Panc1 (cell line): Measurements from ENCODE around the gene VIT. TPM values are rescaled to one million over a fixed set of nuclear protein-coding genes. Genes with fewer than 3 reads are reported as not detected.

Experiments
- ATAC-seq: fragments of 200-7000 bp; cut with Tn5 transposase; 2 replicates; pipeline ENCODE4 v1.9.1; 2020; ENCODE audit warnings: mild to moderate bottlenecking, moderate library complexity
- BruUV-seq: library from RNA; stranded (reverse); fragments of 400-500 nt; replicated peaks from 2 replicates; lab custom pipeline; 2021; lab: Mats Ljungman, UMichigan
- CTCF ChIA-PET: fragments of 300-600 bp; sonication (Branson Sonifier 250); formaldehyde crosslinking; loops from one replicate; lab custom pipeline; 2022; ENCODE audit warnings: antibody characterized with exemption; lab: Charles Lee
- POLR2A ChIA-PET: fragments of 300-600 bp; sonication (Branson Sonifier 250); formaldehyde crosslinking; loops from one replicate; lab custom pipeline; 2022; ENCODE audit warnings: antibody characterized with exemption; lab: Charles Lee
- DNase-seq: peaks from one replicate; pipeline ENCODE4 v3.0.0-alpha.2; 2010; ENCODE audit warnings: low read depth, low spot score
- H3K27ac ChIP-seq: 2 replicates; pipeline ENCODE4 v1.5.1; 2011; ENCODE audit warnings: mild to moderate bottlenecking, low read length, inconsistent platforms
- H3K27me3 ChIP-seq: fragments of 200-500 bp; sonication (Bioruptor generic); 2 replicates; pipeline ENCODE4 v1.6.0; 2014; ENCODE audit warnings: low read length, inconsistent platforms; ENCODE audit not compliant: control insufficient read depth, insufficient read depth
- H3K36me3 ChIP-seq: fragments of 200-500 bp; sonication (Bioruptor generic); 2 replicates; pipeline ENCODE4 v1.5.1; 2014; ENCODE audit warnings: inconsistent platforms, mild to moderate bottlenecking, low read length, moderate library complexity; ENCODE audit not compliant: control insufficient read depth, insufficient read depth
- H3K4me1 ChIP-seq: 2 replicates; pipeline ENCODE4 v1.5.1; 2011; ENCODE audit warnings: inconsistent platforms, mild to moderate bottlenecking, low read length, moderate library complexity; ENCODE audit not compliant: control insufficient read depth, insufficient read depth
- H3K4me3 ChIP-seq, 2 experiments: 2 replicates each; pipeline ENCODE4 v1.5.1; 2011 to 2012; ENCODE audit warnings: low read depth in 2 of 2, low read length in 2 of 2, mild to moderate bottlenecking in 2 of 2, inconsistent platforms in 1 of 2, moderate library complexity in 1 of 2
- H3K9me3 ChIP-seq: fragments of 200-500 bp; sonication (Bioruptor generic); 2 replicates; pipeline ENCODE4 v1.5.1; 2014; ENCODE audit warnings: low read depth, mild to moderate bottlenecking, inconsistent platforms, low read length, moderate library complexity; ENCODE audit not compliant: control insufficient read depth, insufficient read depth
- CTCF ChIP-seq: fragments of 450-650 bp; IDR thresholded peaks from 2 replicates; pipeline ENCODE4 v1.5.1; 2017; ENCODE audit warnings: mild to moderate bottlenecking
- POLR2AphosphoS5 ChIP-seq: IDR thresholded peaks from 2 replicates; pipeline ENCODE4 v1.6.1; 2012; ENCODE audit warnings: mild to moderate bottlenecking, low read depth, low read length, moderate library complexity
- REST ChIP-seq, 2 experiments: IDR thresholded peaks; 2 replicates each; pipeline ENCODE4 v1.6.1; 2011 to 2012; ENCODE audit warnings: low read depth in 2 of 2, control low read depth in 1 of 2, low read length in 1 of 2, mild to moderate bottlenecking in 1 of 2, moderate library complexity in 1 of 2; ENCODE audit not compliant: insufficient read depth in 1 of 2
- SIN3A ChIP-seq: IDR thresholded peaks from 2 replicates; pipeline ENCODE4 v1.6.1; 2012; ENCODE audit warnings: low read depth, mild to moderate bottlenecking, low read length, moderate library complexity, borderline replicate concordance; ENCODE audit not compliant: insufficient read depth
- TCF7L2 ChIP-seq: IDR thresholded peaks from 2 replicates; pipeline ENCODE4 v1.6.1; 2011; ENCODE audit warnings: mild to moderate bottlenecking, low read depth, low read length, inconsistent platforms
- in situ Hi-C: cut with HindIII; loops from 2 replicates; pipeline ENCODE4 v1.10.0; 2016; ENCODE audit warnings: low sequenced_read_pairs, low pct_unique_long_range_greater_than_20kb
- intact Hi-C: fragments of 100-400 bp; cut with micrococcal nuclease; formaldehyde crosslinking; loops from one replicate; pipeline ENCODE4 v1.10.0; 2022; ENCODE audit not compliant: unreplicated experiment
- total RNA-seq: library from RNA; stranded (reverse); gene quantifications from one replicate; pipeline ENCODE4 v1.2.1, GENCODE V29; 2021; ENCODE audit not compliant: unreplicated experiment

Gene VIT
- total RNA-seq, 1 experiment from 2014 or later, result 0.77 TPM

- peaks cover 5% of the 10 kb centered on the region; the same call in 1 of the 2 replicates for H3K27me3 ChIP-seq
- no peaks in the 10 kb centered on the region for H3K4me1 ChIP-seq
- no peak for DNase-seq
- no peak for ATAC-seq
- H3K27ac ChIP-seq, result no peak overlapping the region
- TF ChIP-seq TCF7L2, result no peak
- no peak for TF ChIP-seq POLR2AphosphoS5
- no peak for TF ChIP-seq REST (IDR thresholded peaks at IDR 0.05; ENCODE audit: insufficient read depth in 1 of 2, low read depth in 2 of 2, low read length in 1 of 2)
- TF ChIP-seq SIN3A, result no peak
- TF ChIP-seq CTCF, result no peak
- no peaks in the 10 kb centered on the region for H3K36me3 ChIP-seq
- intact Hi-C loops (no loop called here), in situ Hi-C loops (no loop called here)
- ChIA-PET CTCF (no interaction called here), POLR2A (interaction anchor here (0.5 kb wide), 1 partner anchor 79 kb away, joined by 3 read pairs; no protein-coding TSS in a partner anchor)
- no peak overlapping the region for H3K4me3 ChIP-seq
- H3K9me3 ChIP-seq, result no peaks in the 10 kb centered on the region
- BruUV-seq, result no TSS peak
Observed at GRCh38 chr2:36737131-36737750, 40.7 kb downstream of the VIT start.

- Histone ChIP-seq H3K27ac (no peak overlapping the region), H3K27me3 (peaks cover 5% of the 10 kb centered on the region; the same call in 1 of the 2 replicates), H3K36me3 (no peaks in the 10 kb centered on the region), H3K4me1 (no peaks in the 10 kb centered on the region), H3K9me3 (no peaks in the 10 kb centered on the region), H3K4me3 (no peak overlapping the region)
- POLR2A ChIA-PET, result no interaction called here
- no peak for ATAC-seq
- in situ Hi-C loops (no loop called here), intact Hi-C loops (no loop called here)
- no TSS peak for BruUV-seq
- DNase-seq, result no peak
- no peak for TF ChIP-seq CTCF
- no peak for TF ChIP-seq TCF7L2
- TF ChIP-seq REST (IDR thresholded peaks at IDR 0.05; ENCODE audit: insufficient read depth in 1 of 2, low read depth in 2 of 2, low read length in 1 of 2), result no peak
- TF ChIP-seq POLR2AphosphoS5, result no peak
- no peak for TF ChIP-seq SIN3A
- CTCF ChIA-PET, result no interaction called here
Observed at GRCh38 chr2:36740061-36740460, 43.6 kb downstream of the VIT start.
